OCI-LY3 (cell line): ENCODE measurements around the gene ADCY3.

ENCODE experiments used
- H2AFZ ChIP-seq: fragments of 200-600, 300-600 bp; shearing (Covaris generic); 2 replicates; pipeline ENCODE4 v1.6.0; 2014; ENCODE audit warnings: antibody characterized with exemption, low read depth, low read length
- H3K27ac ChIP-seq: fragments of 200-600, 300-600 bp; sonication (generic); 2 replicates; pipeline ENCODE4 v1.5.1; 2014; ENCODE audit warnings: mild to moderate bottlenecking, low read length, moderate library complexity, mixed read lengths
- H3K27me3 ChIP-seq: fragments of 200-600, 300-600 bp; sonication (generic); 2 replicates; pipeline ENCODE4 v1.6.1; 2014; ENCODE audit warnings: low read depth, low read length, mixed read lengths
- H3K36me3 ChIP-seq: fragments of 200-600, 300-600 bp; sonication (generic); replicated peaks from 2 replicates; pipeline ENCODE3; 2014; ENCODE audit warnings: low read depth, low read length, mixed read lengths
- H3K4me1 ChIP-seq: fragments of 300-600, 200-600 bp; sonication (generic); 2 replicates; pipeline ENCODE4 v1.6.1; 2014; ENCODE audit warnings: low read length, mixed read lengths
- H3K4me2 ChIP-seq: fragments of 200-600, 300-600 bp; sonication (generic); 2 replicates; pipeline ENCODE4 v1.6.1; 2014; ENCODE audit warnings: low read length, mixed read lengths
- H3K4me3 ChIP-seq: fragments of 300-600, 200-600 bp; sonication (generic); 2 replicates; pipeline ENCODE4 v1.5.1; 2014; ENCODE audit warnings: antibody characterized with exemption, mild to moderate bottlenecking, low read length, moderate library complexity
- H3K79me2 ChIP-seq: fragments of 300-600, 200-600 bp; shearing (Covaris generic); 2 replicates; pipeline ENCODE4 v1.6.1; 2014; ENCODE audit warnings: mild to moderate bottlenecking, low read length, mixed read lengths
- H3K9ac ChIP-seq: fragments of 300-600, 200-600 bp; shearing (Covaris generic); 2 replicates; pipeline ENCODE4 v1.6.0; 2014; ENCODE audit warnings: mild to moderate bottlenecking, low read length, moderate library complexity
- H3K9me3 ChIP-seq: fragments of 200-600, 300-600 bp; shearing (Covaris generic); 2 replicates; pipeline ENCODE4 v1.6.1; 2014; ENCODE audit warnings: low read length, mixed read lengths; ENCODE audit not compliant: insufficient read depth
- H4K20me1 ChIP-seq: fragments of 200-600, 300-600 bp; sonication (generic); 2 replicates; pipeline ENCODE4 v1.6.1; 2016; ENCODE audit warnings: low read length, mixed read lengths; ENCODE audit not compliant: insufficient read depth
- CTCF ChIP-seq: fragments of 200-600, 300-600 bp; sonication (generic); IDR thresholded peaks from 2 replicates; pipeline ENCODE4 v1.5.1; 2014; ENCODE audit warnings: antibody characterized with exemption, low read length, low read depth
- EZH2phosphoT487 ChIP-seq: fragments of 200-600 bp; shearing (Covaris generic); IDR thresholded peaks from 2 replicates; pipeline ENCODE4 v1.6.1; 2018; ENCODE audit warnings: antibody characterized with exemption, mixed run types, low read depth

The ADCY3 gene

GRCh38 chr2:24788816-24789215 is 131.2 kb downstream of the ADCY3 start:
- peaks cover 9% of the 10 kb centered on the region for H3K36me3 ChIP-seq
- peaks cover 35% of the 10 kb centered on the region for H3K4me1 ChIP-seq
- H3K4me3 ChIP-seq: no peak overlapping the region
- peaks cover 5% of the 10 kb centered on the region; the same call in 1 of the 2 replicates for H3K9me3 ChIP-seq
- H4K20me1 ChIP-seq: no peaks in the 10 kb centered on the region
- no peak overlapping the region for H3K9ac ChIP-seq
- TF ChIP-seq EZH2phosphoT487 (no peak), CTCF (no peak)
- H3K79me2 ChIP-seq: peaks cover 13% of the 10 kb centered on the region
- no peak overlapping the region for H2AFZ ChIP-seq
- H3K4me2 ChIP-seq: no peak overlapping the region
- H3K27me3 ChIP-seq: no peaks in the 10 kb centered on the region
- no peak overlapping the region for H3K27ac ChIP-seq

GRCh38 chr2:24787532-24787931 is 132.5 kb downstream of the ADCY3 start:
- no peak overlapping the region for H3K4me3 ChIP-seq
- H3K36me3 ChIP-seq: peaks cover 9% of the 10 kb centered on the region
- H3K79me2 ChIP-seq: peaks cover 6% of the 10 kb centered on the region; the same call in 1 of the 2 replicates
- H3K27me3 ChIP-seq: no peaks in the 10 kb centered on the region
- no peak overlapping the region for H3K9ac ChIP-seq
- no peak overlapping the region for H2AFZ ChIP-seq
- H3K9me3 ChIP-seq: peaks cover 5% of the 10 kb centered on the region; the same call in 1 of the 2 replicates
- no peak overlapping the region for H3K4me2 ChIP-seq
- TF ChIP-seq EZH2phosphoT487 (no peak), CTCF (no peak)
- peaks cover 35% of the 10 kb centered on the region for H3K4me1 ChIP-seq
- no peaks in the 10 kb centered on the region for H4K20me1 ChIP-seq
- no peak overlapping the region for H3K27ac ChIP-seq

- Histone ChIP-seq H3K27me3 (no peaks in the 10 kb centered on the region), H3K27ac (peak overlapping the region; percentile 82), H3K36me3 (peaks cover 9% of the 10 kb centered on the region), H3K4me3 (peak overlapping the region; percentile 45), H3K4me1 (peaks cover 20% of the 10 kb centered on the region), H3K4me2 (peak overlapping the region; percentile 64), H2AFZ (no peak overlapping the region), H3K79me2 (no peaks in the 10 kb centered on the region), H3K9ac (peak overlapping the region; percentile 48), H4K20me1 (no peaks in the 10 kb centered on the region), H3K9me3 (peaks cover 5% of the 10 kb centered on the region; the same call in 1 of the 2 replicates)
- TF ChIP-seq CTCF (no peak), EZH2phosphoT487 (no peak)
Measured at GRCh38 chr2:24785671-24786321, 134.2 kb downstream of the ADCY3 start.

- H3K9ac ChIP-seq: no peak overlapping the region
- peaks cover 5% of the 10 kb centered on the region; the same call in 1 of the 2 replicates for H3K9me3 ChIP-seq
- H3K27me3 ChIP-seq: no peaks in the 10 kb centered on the region
- no peaks in the 10 kb centered on the region for H3K79me2 ChIP-seq
- H3K4me1 ChIP-seq: peaks cover 19% of the 10 kb centered on the region
- H3K4me3 ChIP-seq: no peak overlapping the region
- H3K27ac ChIP-seq: no peak overlapping the region
- peaks cover 7% of the 10 kb centered on the region for H3K36me3 ChIP-seq
- no peak for TF ChIP-seq EZH2phosphoT487
- TF ChIP-seq CTCF: no peak
- no peak overlapping the region for H3K4me2 ChIP-seq
- no peaks in the 10 kb centered on the region for H4K20me1 ChIP-seq
- no peak overlapping the region for H2AFZ ChIP-seq
Measured at GRCh38 chr2:24783641-24784040, 136.4 kb downstream of the ADCY3 start.
